ENCODE measurements around the gene TNXB.
A peak's percentile ranks its signal among the peaks of the same experiment; 100 is the strongest.

TNXB gene

GRCh38 chr6:32127409-32127716, 18.2 kb upstream of the TNXB start:
- peak overlapping the region; percentile 100 for H3K4me3 ChIP-seq (replicated peaks; ENCODE audit: low read depth, low read length)
- no peak for TF ChIP-seq CTCF (IDR thresholded peaks at IDR 0.05; ENCODE audit: low read length, missing control alignments)
- no peak for DNase-seq (ENCODE audit: low read depth)

- no peak for DNase-seq (ENCODE audit: low read depth)
- TF ChIP-seq CTCF (IDR thresholded peaks at IDR 0.05; ENCODE audit: low read length, missing control alignments): no peak
- H3K4me3 ChIP-seq (replicated peaks; ENCODE audit: low read depth, low read length): peak overlapping the region; percentile 100
These were observed 17.7 kb upstream of the TNXB start for GRCh38 chr6:32126880-32127279.

- no peak overlapping the region for H3K4me3 ChIP-seq (replicated peaks; ENCODE audit: low read depth, low read length)
- DNase-seq (ENCODE audit: low read depth): no peak
- TF ChIP-seq CTCF (IDR thresholded peaks at IDR 0.05; ENCODE audit: low read length, missing control alignments): no peak
These were observed 14.5 kb upstream of the TNXB start for GRCh38 chr6:32123681-32124080.

DNA sequence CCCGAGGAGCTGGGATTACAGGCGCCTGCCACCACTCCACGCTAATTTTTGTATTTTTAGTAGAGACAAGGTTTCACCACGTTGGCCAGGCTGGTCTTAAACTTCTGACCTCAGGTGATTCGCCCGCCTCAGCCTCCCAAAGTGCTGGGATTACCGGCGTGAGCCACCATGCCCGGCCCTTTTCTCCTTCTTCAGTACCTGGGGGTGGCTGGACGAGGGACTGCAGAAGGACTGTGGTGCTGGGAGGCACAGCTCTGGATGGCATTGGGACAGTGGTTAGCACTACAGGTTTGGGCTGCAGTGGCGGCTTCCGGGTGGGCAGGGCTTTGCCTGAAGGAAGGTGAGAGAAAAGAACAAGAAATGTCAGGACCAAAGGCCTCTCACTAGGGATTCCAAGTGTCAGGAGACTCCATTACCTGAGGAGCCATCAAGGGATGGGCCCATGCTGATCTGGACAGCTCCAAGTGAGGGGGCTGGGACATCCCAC, 11.5 kb upstream of the TNXB start:
- H3K4me3 ChIP-seq (replicated peaks; ENCODE audit: low read depth, low read length): no peak overlapping the region
- no peak for DNase-seq (ENCODE audit: low read depth)
- no peak for TF ChIP-seq CTCF (IDR thresholded peaks at IDR 0.05; ENCODE audit: low read length, missing control alignments)

GRCh38 chr6:32118782-32119628, 9.9 kb upstream of the TNXB start:
- peak; percentile 97 for TF ChIP-seq CTCF (IDR thresholded peaks at IDR 0.05; ENCODE audit: low read length, missing control alignments)
- DNase-seq (ENCODE audit: low read depth): peak; percentile 92
- H3K4me3 ChIP-seq (replicated peaks; ENCODE audit: low read depth, low read length): no peak overlapping the region

DNA sequence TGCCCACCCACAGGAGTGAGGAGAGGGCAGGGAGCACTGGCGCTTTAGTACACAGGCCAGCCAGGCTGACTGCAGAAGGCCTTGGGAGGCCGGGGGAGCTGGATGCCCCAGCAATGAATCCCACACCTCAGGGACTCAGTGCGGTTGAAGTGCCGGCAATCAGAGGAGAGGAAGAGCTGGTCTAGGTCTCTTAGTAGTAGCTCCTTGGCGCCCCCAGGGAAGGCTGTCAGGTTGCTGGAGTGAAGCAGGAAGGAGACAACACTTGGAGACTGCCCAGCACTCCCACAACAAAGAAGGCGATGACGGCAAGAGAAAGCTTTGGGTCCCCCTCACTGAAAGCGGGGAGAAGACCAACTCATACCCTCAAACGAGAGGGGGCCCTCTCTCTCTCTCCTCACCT, 8.3 kb upstream of the TNXB start:
- H3K4me3 ChIP-seq (replicated peaks; ENCODE audit: low read depth, low read length): no peak overlapping the region
- TF ChIP-seq CTCF (IDR thresholded peaks at IDR 0.05; ENCODE audit: low read length, missing control alignments): no peak
- DNase-seq (ENCODE audit: low read depth): no peak

DNA sequence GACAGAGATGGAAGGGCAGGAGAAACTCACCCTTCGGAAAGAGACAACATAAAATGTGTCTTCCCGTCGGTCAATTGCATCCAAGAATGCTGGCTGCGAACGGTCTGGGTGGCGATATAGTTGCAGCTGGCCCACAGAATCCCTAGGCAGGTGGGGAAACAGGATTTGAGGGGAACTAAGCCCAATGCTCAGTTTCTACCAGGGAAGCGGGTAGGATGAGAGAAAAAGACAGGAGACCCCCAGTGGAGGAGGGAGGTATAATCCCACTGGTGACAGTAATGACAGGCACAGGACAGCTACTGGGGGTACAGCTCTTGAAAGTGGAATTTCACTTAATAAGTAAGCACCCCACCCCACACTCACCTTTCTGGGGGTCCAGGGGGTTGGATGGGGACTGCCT, 7.5 kb upstream of the TNXB start:
- H3K4me3 ChIP-seq (replicated peaks; ENCODE audit: low read depth, low read length): no peak overlapping the region
- DNase-seq (ENCODE audit: low read depth): no peak
- TF ChIP-seq CTCF (IDR thresholded peaks at IDR 0.05; ENCODE audit: low read length, missing control alignments): peak; percentile 50

All from fibroblast of pulmonary artery (primary cell).